HepG2 (cell line): ENCODE data around the gene PRKN.

Experiments used
- HDAC6 ChIP-seq: fragments of 200-600 bp; sonication (generic); IDR thresholded peaks from 2 replicates; pipeline ENCODE4 v1.7.0; 2017; ENCODE audit warnings: mild to moderate bottlenecking, antibody characterized with exemption, low read length, low read depth
- IRF1 ChIP-seq: sonication (generic); formaldehyde crosslinking; IDR thresholded peaks from 2 replicates; pipeline ENCODE4 v1.4.0; 2020; ENCODE audit warnings: low read depth, mild to moderate bottlenecking, missing genetic modification reagents
- IRX3 ChIP-seq: sonication (generic); formaldehyde crosslinking; IDR thresholded peaks from 2 replicates; pipeline ENCODE4 v1.8.1; 2023; ENCODE audit warnings: mild to moderate bottlenecking, low read depth, missing genetic modification reagents, borderline replicate concordance
- MEIS2 ChIP-seq: sonication (generic); formaldehyde crosslinking; IDR thresholded peaks from 2 replicates; pipeline ENCODE4 v1.9.0; 2021; ENCODE audit warnings: mild to moderate bottlenecking, missing genetic modification reagents
- NFYB ChIP-seq: sonication (generic); formaldehyde crosslinking; IDR thresholded peaks from 2 replicates; pipeline ENCODE4 v1.4.0; 2020; ENCODE audit warnings: missing genetic modification reagents
- POLR2A ChIP-seq, 2 experiments: IDR thresholded peaks; 2 replicates each; pipeline ENCODE4 v1.6.1; 2011; ENCODE audit warnings: low read depth in 2 of 2, low read length in 2 of 2, mild to moderate bottlenecking in 1 of 2, moderate library complexity in 1 of 2; ENCODE audit not compliant: insufficient read depth in 1 of 2
- RAD21 ChIP-seq: fragments of 450-650 bp; formaldehyde crosslinking; IDR thresholded peaks from 2 replicates; pipeline ENCODE4 v1.5.0; 2020; ENCODE audit warnings: mild to moderate bottlenecking
- ZBTB38 ChIP-seq: sonication (generic); formaldehyde crosslinking; IDR thresholded peaks from 2 replicates; pipeline ENCODE4 v1.5.1; 2020; ENCODE audit warnings: mild to moderate bottlenecking, missing genetic modification reagents
- ZNF263 ChIP-seq: sonication (generic); formaldehyde crosslinking; IDR thresholded peaks from 2 replicates; pipeline ENCODE4 v1.4.0; 2020; ENCODE audit warnings: missing genetic modification reagents
- ZNF660 ChIP-seq: sonication (generic); formaldehyde crosslinking; IDR thresholded peaks from 2 replicates; pipeline ENCODE4 v1.5.1; 2020; ENCODE audit warnings: mild to moderate bottlenecking, low read depth, missing genetic modification reagents, borderline replicate concordance
- ZNF709 ChIP-seq: sonication (generic); formaldehyde crosslinking; IDR thresholded peaks from 2 replicates; pipeline ENCODE4 v1.5.0; 2020; ENCODE audit warnings: mild to moderate bottlenecking, missing genetic modification reagents
- ZSCAN9 ChIP-seq: IDR thresholded peaks from 2 replicates; pipeline ENCODE4 v1.6.1; 2016; ENCODE audit warnings: borderline replicate concordance

GRCh38 chr6:161843066-161843465 is 884.5 kb downstream of the PRKN start:
- TF ChIP-seq RAD21 (CRISPR knock-in tag) (no peak), ZSCAN9 (CRISPR knock-in tag) (no peak), POLR2A (IDR thresholded peaks at IDR 0.05; ENCODE audit: insufficient read depth in 1 of 2, low read depth in 2 of 2, low read length in 2 of 2) (no peak), HDAC6 (no peak), ZNF660 (CRISPR knock-in tag) (no peak), IRX3 (CRISPR knock-in tag) (no peak), ZBTB38 (CRISPR knock-in tag) (no peak), IRF1 (CRISPR knock-in tag) (no peak), ZNF709 (CRISPR knock-in tag) (no peak), ZNF263 (CRISPR knock-in tag) (no peak), MEIS2 (CRISPR knock-in tag) (no peak), NFYB (CRISPR knock-in tag) (no peak)
